H9 (cell line): ENCODE measurements around the gene BMP8A. TPM values are rescaled to one million over a fixed set of nuclear protein-coding genes. Genes with fewer than 3 reads are reported as not detected.

Experiments used
- DNase-seq: peaks from one replicate; pipeline ENCODE4 v3.0.0-alpha.2; 2017
- H2AFZ ChIP-seq: one replicate; pipeline ENCODE4 v1.6.1; 2013; ENCODE audit warnings: mild to moderate bottlenecking, low read length, control low read depth, moderate library complexity
- H2AK5ac ChIP-seq: 2 replicates; pipeline ENCODE4 v1.6.1; 2013; ENCODE audit warnings: low read length, control low read depth, mixed read lengths; ENCODE audit not compliant: insufficient read length
- H2BK120ac ChIP-seq: one replicate; pipeline ENCODE4 v1.6.1; 2013; ENCODE audit warnings: low read depth, mild to moderate bottlenecking, low read length, control low read depth, inconsistent platforms; ENCODE audit not compliant: poor library complexity, severe bottlenecking
- H2BK12ac ChIP-seq: 2 replicates; pipeline ENCODE4 v1.6.1; 2013; ENCODE audit warnings: low read length, control low read depth, mixed read lengths, low read depth; ENCODE audit not compliant: insufficient read length
- H2BK15ac ChIP-seq: 2 replicates; pipeline ENCODE4 v1.6.1; 2013; ENCODE audit warnings: low read depth, low read length, control low read depth
- H2BK20ac ChIP-seq: one replicate; pipeline ENCODE4 v1.6.1; 2013; ENCODE audit warnings: low read depth, mild to moderate bottlenecking, low read length, control low read depth, inconsistent platforms; ENCODE audit not compliant: poor library complexity, severe bottlenecking
- H2BK5ac ChIP-seq: 2 replicates; pipeline ENCODE4 v1.6.1; 2013; ENCODE audit warnings: low read length, control low read depth, mixed read lengths; ENCODE audit not compliant: insufficient read length
- H3K14ac ChIP-seq: 2 replicates; pipeline ENCODE4 v1.6.1; 2013; ENCODE audit warnings: low read length, control low read depth; ENCODE audit not compliant: insufficient read depth
- H3K18ac ChIP-seq: 2 replicates; pipeline ENCODE4 v1.6.1; 2013; ENCODE audit warnings: low read depth, mild to moderate bottlenecking, mixed read lengths, low read length, control low read depth; ENCODE audit not compliant: insufficient read length
- H3K23ac ChIP-seq: 2 replicates; pipeline ENCODE4 v1.6.1; 2013; ENCODE audit warnings: low read length, control low read depth, mixed read lengths, low read depth; ENCODE audit not compliant: insufficient read length
- H3K23me2 ChIP-seq: 2 replicates; pipeline ENCODE4 v1.6.1; 2013; ENCODE audit warnings: low read depth, mild to moderate bottlenecking, mixed read lengths, low read length, control low read depth; ENCODE audit not compliant: insufficient read length, poor library complexity, severe bottlenecking
- H3K27ac ChIP-seq: 2 replicates; pipeline ENCODE4 v1.5.1; 2013; ENCODE audit warnings: low read length, control low read depth, mixed read lengths, low read depth; ENCODE audit not compliant: insufficient read length
- H3K27me3 ChIP-seq: 2 replicates; pipeline ENCODE4 v1.6.1; 2013; ENCODE audit warnings: low read length, control low read depth, inconsistent platforms; ENCODE audit not compliant: insufficient read depth
- H3K4ac ChIP-seq: 2 replicates; pipeline ENCODE4 v1.6.1; 2013; ENCODE audit warnings: low read depth, mild to moderate bottlenecking, control low read depth, inconsistent platforms, low read length, moderate library complexity
- H3K4me1 ChIP-seq: 2 replicates; pipeline ENCODE4 v1.6.1; 2013; ENCODE audit warnings: low read length, control low read depth, inconsistent platforms; ENCODE audit not compliant: insufficient read depth
- H3K4me2 ChIP-seq: 2 replicates; pipeline ENCODE4 v1.6.1; 2013; ENCODE audit warnings: low read length, control low read depth, mixed read lengths; ENCODE audit not compliant: insufficient read length, insufficient read depth
- H3K56ac ChIP-seq: 2 replicates; pipeline ENCODE4 v1.6.1; 2013; ENCODE audit warnings: low read depth, mild to moderate bottlenecking, mixed read lengths, low read length, control low read depth; ENCODE audit not compliant: insufficient read length
- H3K79me1 ChIP-seq: 2 replicates; pipeline ENCODE4 v1.6.1; 2013; ENCODE audit warnings: low read depth, mild to moderate bottlenecking, moderate library complexity, low read length, control low read depth, inconsistent platforms; ENCODE audit not compliant: insufficient read depth, poor library complexity, severe bottlenecking
- H3K79me2 ChIP-seq: 2 replicates; pipeline ENCODE4 v1.6.1; 2013; ENCODE audit warnings: low read length, control low read depth, inconsistent platforms; ENCODE audit not compliant: insufficient read depth
- H3K9ac ChIP-seq: 2 replicates; pipeline ENCODE4 v1.6.1; 2013; ENCODE audit warnings: low read length, control low read depth, mixed read lengths; ENCODE audit not compliant: insufficient read length; ENCODE audit errors: extremely low read depth
- H3K9me3 ChIP-seq: one replicate; pipeline ENCODE4 v1.6.1; 2013; ENCODE audit warnings: low read depth, low read length, inconsistent platforms; ENCODE audit not compliant: control insufficient read depth
- H3T11ph ChIP-seq: one replicate; pipeline ENCODE4 v1.6.1; 2013; ENCODE audit warnings: mild to moderate bottlenecking, low read length, control low read depth, inconsistent platforms
- H4K20me1 ChIP-seq: one replicate; pipeline ENCODE4 v1.6.1; 2013; ENCODE audit not compliant: control insufficient read depth, insufficient read length, insufficient read depth
- H4K5ac ChIP-seq: 2 replicates; pipeline ENCODE4 v1.6.1; 2013; ENCODE audit warnings: low read depth, mild to moderate bottlenecking, mixed read lengths, low read length, control low read depth; ENCODE audit not compliant: insufficient read length
- H4K8ac ChIP-seq: replicated peaks from 2 replicates; pipeline ENCODE4 v1.6.1; 2013; ENCODE audit warnings: low read length, control low read depth, mixed read lengths, low read depth; ENCODE audit not compliant: insufficient read length
- H4K91ac ChIP-seq: 2 replicates; pipeline ENCODE4 v1.6.1; 2013; ENCODE audit warnings: low read depth, mild to moderate bottlenecking, moderate library complexity, mixed read lengths, low read length, control low read depth; ENCODE audit not compliant: insufficient read length
- H3K27ac Mint-ChIP-seq, 3 experiments: 2 replicates in 2 of 3; 3 replicates in 1 of 3; pipeline ENCODE4 v1.8.0; 2020 to 2021; ENCODE audit warnings: mixed read lengths in 3 of 3, mild to moderate bottlenecking in 1 of 3, moderate library complexity in 1 of 3
- H3K27me3 Mint-ChIP-seq: 2 replicates; pipeline ENCODE4 v1.8.0; 2021; ENCODE audit warnings: low read depth, mild to moderate bottlenecking, moderate library complexity, mixed read lengths
- H3K36me3 Mint-ChIP-seq, 3 experiments: 2 replicates in 2 of 3; 3 replicates in 1 of 3; pipeline ENCODE4 v1.8.0; 2020 to 2021; ENCODE audit warnings: low read depth in 3 of 3, mixed read lengths in 3 of 3; ENCODE audit not compliant: insufficient read depth in 1 of 3
- H3K4me1 Mint-ChIP-seq, 2 experiments: 2 replicates each; pipeline ENCODE4 v1.8.0; 2020; ENCODE audit warnings: mixed read lengths in 2 of 2
- H3K4me3 Mint-ChIP-seq, 2 experiments: 2 replicates in 1 of 2; 3 replicates in 1 of 2; pipeline ENCODE4 v1.8.0; 2020 to 2021; ENCODE audit warnings: mild to moderate bottlenecking in 2 of 2, mixed read lengths in 2 of 2, moderate library complexity in 1 of 2
- H3K9me3 Mint-ChIP-seq, 2 experiments: 2 replicates in 1 of 2; 3 replicates in 1 of 2; pipeline ENCODE4 v1.8.0; 2020; ENCODE audit warnings: mild to moderate bottlenecking in 2 of 2, mixed read lengths in 2 of 2, moderate library complexity in 1 of 2
- WGBS: extraction: QIAGEN DNeasy Blood & Tissue Kit; methylation state at CpG from one replicate; pipeline ENCODE4 v1.1.7; 2013; ENCODE audit warnings: missing lambda C conversion rate, low lambda C conversion rate, mixed read lengths; ENCODE audit not compliant: insufficient read length; ENCODE audit errors: extremely low coverage; 5-methylcytosine and 5-hydroxymethylcytosine counted together
- total RNA-seq: library from RNA; stranded (reverse); gene quantifications from 2 replicates; pipeline ENCODE4 v1.2.1, GENCODE V29; 2021
- TF ChIP-seq, protein P1 (sequence below): fragments of 200-600 bp; sonication (generic); conservative IDR thresholded peaks from 3 replicates; pipeline ENCODE4 v1.8.0; 2021; ENCODE audit warnings: antibody characterized with exemption, mild to moderate bottlenecking

Gene BMP8A
- total RNA-seq, 1 experiment from 2014 or later: 0.52 TPM

DNA sequence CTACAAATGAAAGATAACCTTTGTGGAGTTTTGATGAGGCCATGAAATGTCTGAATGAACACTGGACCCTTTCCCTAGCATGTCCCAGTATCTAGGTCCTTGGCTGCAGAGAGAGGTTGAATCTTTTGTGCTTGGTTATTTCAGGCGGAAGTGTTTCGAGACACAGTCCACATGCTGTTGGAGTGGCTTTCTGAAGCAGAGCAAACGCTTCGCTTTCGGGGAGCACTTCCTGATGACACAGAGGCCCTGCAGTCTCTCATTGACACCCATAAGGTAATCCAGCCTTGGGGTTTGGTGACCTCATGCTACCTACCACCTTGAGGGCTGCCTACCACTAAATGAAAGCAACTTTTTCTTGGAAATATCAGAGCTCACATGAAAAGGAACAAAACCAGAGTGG, 38.9 kb upstream of the BMP8A start:
- H4K91ac ChIP-seq: no peak overlapping the region
- H3K4me1 ChIP-seq: no peaks in the 10 kb centered on the region
- peaks cover 68 to 94% (median 93%) of the 10 kb centered on the region in 3 experiments; a peak in 6 of 7 replicates for H3K36me3 Mint-ChIP-seq
- no peaks in the 10 kb centered on the region for H3K9me3 ChIP-seq
- H3K4me3 Mint-ChIP-seq: no peak overlapping the region
- WGBS: no CpG with 5 or more reads among the region's 5 CpGs
- H3K27ac Mint-ChIP-seq: peak overlapping the region in 1 of 3 experiments; percentile 77; a peak in 1 of 7 replicates
- H2AK5ac ChIP-seq: no peak overlapping the region
- H3K4me2 ChIP-seq: no peak overlapping the region
- H2BK12ac ChIP-seq: no peak overlapping the region
- no peak overlapping the region for H3K14ac ChIP-seq
- no peaks in the 10 kb centered on the region for H3K79me2 ChIP-seq
- TF ChIP-seq, protein P1, sequence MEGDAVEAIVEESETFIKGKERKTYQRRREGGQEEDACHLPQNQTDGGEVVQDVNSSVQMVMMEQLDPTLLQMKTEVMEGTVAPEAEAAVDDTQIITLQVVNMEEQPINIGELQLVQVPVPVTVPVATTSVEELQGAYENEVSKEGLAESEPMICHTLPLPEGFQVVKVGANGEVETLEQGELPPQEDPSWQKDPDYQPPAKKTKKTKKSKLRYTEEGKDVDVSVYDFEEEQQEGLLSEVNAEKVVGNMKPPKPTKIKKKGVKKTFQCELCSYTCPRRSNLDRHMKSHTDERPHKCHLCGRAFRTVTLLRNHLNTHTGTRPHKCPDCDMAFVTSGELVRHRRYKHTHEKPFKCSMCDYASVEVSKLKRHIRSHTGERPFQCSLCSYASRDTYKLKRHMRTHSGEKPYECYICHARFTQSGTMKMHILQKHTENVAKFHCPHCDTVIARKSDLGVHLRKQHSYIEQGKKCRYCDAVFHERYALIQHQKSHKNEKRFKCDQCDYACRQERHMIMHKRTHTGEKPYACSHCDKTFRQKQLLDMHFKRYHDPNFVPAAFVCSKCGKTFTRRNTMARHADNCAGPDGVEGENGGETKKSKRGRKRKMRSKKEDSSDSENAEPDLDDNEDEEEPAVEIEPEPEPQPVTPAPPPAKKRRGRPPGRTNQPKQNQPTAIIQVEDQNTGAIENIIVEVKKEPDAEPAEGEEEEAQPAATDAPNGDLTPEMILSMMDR: no peak
- no peak overlapping the region for H3K27ac ChIP-seq
- H3K79me1 ChIP-seq: no peaks in the 10 kb centered on the region
- no peak overlapping the region for H3K9ac ChIP-seq
- no peaks in the 10 kb centered on the region for H3K23me2 ChIP-seq
- DNase-seq: no peak
- H3K23ac ChIP-seq: no peak overlapping the region
- H3K56ac ChIP-seq: no peak overlapping the region
- H2BK5ac ChIP-seq: no peak overlapping the region
- no peak overlapping the region for H3T11ph ChIP-seq
- no peak overlapping the region for H2AFZ ChIP-seq
- no peak overlapping the region for H4K8ac ChIP-seq
- H3K9me3 Mint-ChIP-seq: no peaks in the 10 kb centered on the region
- H2BK15ac ChIP-seq: no peak overlapping the region
- no peaks in the 10 kb centered on the region; the same call in 1 of the 2 replicates for H3K27me3 Mint-ChIP-seq
- no peak overlapping the region for H2BK20ac ChIP-seq
- no peak overlapping the region for H3K18ac ChIP-seq
- H3K4me1 Mint-ChIP-seq: no peaks in the 10 kb centered on the region
- no peak overlapping the region for H3K4ac ChIP-seq
- H4K20me1 ChIP-seq: no peaks in the 10 kb centered on the region
- no peak overlapping the region for H2BK120ac ChIP-seq
- no peak overlapping the region for H4K5ac ChIP-seq
- H3K27me3 ChIP-seq: no peaks in the 10 kb centered on the region
